KMS-11 (cell line): ENCODE measurements around the gene TBC1D13.

Experiments
- H2AFZ ChIP-seq: fragments of 200-600 bp; sonication (generic); 2 replicates; pipeline ENCODE4 v1.6.1; 2016; ENCODE audit warnings: antibody characterized with exemption, mixed run types, low read depth
- H3K27ac ChIP-seq: fragments of 200-600 bp; sonication (generic); 2 replicates; pipeline ENCODE4 v1.6.1; 2016; ENCODE audit warnings: mild to moderate bottlenecking, mixed run types
- H3K27me3 ChIP-seq: fragments of 200-600 bp; sonication (generic); 2 replicates; pipeline ENCODE4 v1.6.1; 2017; ENCODE audit warnings: mild to moderate bottlenecking, low read depth, mixed run types, moderate library complexity; ENCODE audit not compliant: insufficient read depth
- H3K36me3 ChIP-seq: fragments of 200-600 bp; sonication (generic); 2 replicates; pipeline ENCODE4 v1.6.1; 2017; ENCODE audit warnings: mild to moderate bottlenecking, mixed run types; ENCODE audit not compliant: insufficient read depth
- H3K4me1 ChIP-seq: fragments of 200-600 bp; sonication (generic); 2 replicates; pipeline ENCODE4 v1.6.1; 2016; ENCODE audit warnings: mild to moderate bottlenecking, low read depth, mixed run types; ENCODE audit not compliant: poor library complexity, severe bottlenecking
- H3K4me2 ChIP-seq: fragments of 200-600 bp; sonication (generic); 2 replicates; pipeline ENCODE4 v1.7.0; 2016; ENCODE audit warnings: mild to moderate bottlenecking, mixed run types
- H3K4me3 ChIP-seq: fragments of 200-600 bp; sonication (generic); IDR thresholded peaks from 2 replicates; pipeline ENCODE4 v1.6.1; 2017; ENCODE audit warnings: low read depth, low read length, mixed read lengths; ENCODE audit not compliant: insufficient read depth
- H3K79me2 ChIP-seq: fragments of 200-600 bp; sonication (generic); 2 replicates; pipeline ENCODE4 v1.6.1; 2016; ENCODE audit warnings: low read depth, mixed run types; ENCODE audit not compliant: insufficient read depth
- H3K9ac ChIP-seq: fragments of 200-600 bp; sonication (generic); 2 replicates; pipeline ENCODE4 v1.6.1; 2016; ENCODE audit warnings: mild to moderate bottlenecking, mixed run types
- H4K20me1 ChIP-seq: fragments of 200-600 bp; sonication (generic); 2 replicates; pipeline ENCODE4 v1.6.1; 2016; ENCODE audit warnings: mild to moderate bottlenecking, mixed run types; ENCODE audit not compliant: insufficient read depth
- TF ChIP-seq, protein P1 (sequence below): fragments of 200-600 bp; sonication (generic); conservative IDR thresholded peaks from 2 replicates; pipeline ENCODE4 v1.6.1; 2017; ENCODE audit warnings: low read depth, mild to moderate bottlenecking, antibody characterized with exemption, low read length, moderate library complexity, mixed read lengths

Gene TBC1D13

DNA sequence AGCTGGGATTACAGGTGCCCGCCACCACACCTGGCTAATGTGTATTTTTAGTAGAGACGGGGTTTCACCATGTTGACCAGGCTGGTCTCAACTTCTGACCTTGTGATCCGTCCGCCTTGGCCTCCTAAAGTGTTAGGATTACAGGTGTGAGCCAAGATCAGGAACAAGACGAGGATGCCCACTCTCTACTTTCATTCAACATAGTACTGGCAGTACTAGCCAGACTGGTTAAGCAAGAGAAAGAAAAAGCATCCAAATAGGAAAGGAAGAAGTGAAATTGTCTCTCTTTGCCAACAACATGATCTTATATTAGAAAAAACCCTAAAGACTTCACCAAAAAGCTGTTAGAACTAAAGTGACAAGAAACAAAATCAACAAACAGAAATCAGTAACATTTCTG, 23.8 kb downstream of the TBC1D13 start:
- TF ChIP-seq, protein P1, sequence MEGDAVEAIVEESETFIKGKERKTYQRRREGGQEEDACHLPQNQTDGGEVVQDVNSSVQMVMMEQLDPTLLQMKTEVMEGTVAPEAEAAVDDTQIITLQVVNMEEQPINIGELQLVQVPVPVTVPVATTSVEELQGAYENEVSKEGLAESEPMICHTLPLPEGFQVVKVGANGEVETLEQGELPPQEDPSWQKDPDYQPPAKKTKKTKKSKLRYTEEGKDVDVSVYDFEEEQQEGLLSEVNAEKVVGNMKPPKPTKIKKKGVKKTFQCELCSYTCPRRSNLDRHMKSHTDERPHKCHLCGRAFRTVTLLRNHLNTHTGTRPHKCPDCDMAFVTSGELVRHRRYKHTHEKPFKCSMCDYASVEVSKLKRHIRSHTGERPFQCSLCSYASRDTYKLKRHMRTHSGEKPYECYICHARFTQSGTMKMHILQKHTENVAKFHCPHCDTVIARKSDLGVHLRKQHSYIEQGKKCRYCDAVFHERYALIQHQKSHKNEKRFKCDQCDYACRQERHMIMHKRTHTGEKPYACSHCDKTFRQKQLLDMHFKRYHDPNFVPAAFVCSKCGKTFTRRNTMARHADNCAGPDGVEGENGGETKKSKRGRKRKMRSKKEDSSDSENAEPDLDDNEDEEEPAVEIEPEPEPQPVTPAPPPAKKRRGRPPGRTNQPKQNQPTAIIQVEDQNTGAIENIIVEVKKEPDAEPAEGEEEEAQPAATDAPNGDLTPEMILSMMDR: no peak

DNA sequence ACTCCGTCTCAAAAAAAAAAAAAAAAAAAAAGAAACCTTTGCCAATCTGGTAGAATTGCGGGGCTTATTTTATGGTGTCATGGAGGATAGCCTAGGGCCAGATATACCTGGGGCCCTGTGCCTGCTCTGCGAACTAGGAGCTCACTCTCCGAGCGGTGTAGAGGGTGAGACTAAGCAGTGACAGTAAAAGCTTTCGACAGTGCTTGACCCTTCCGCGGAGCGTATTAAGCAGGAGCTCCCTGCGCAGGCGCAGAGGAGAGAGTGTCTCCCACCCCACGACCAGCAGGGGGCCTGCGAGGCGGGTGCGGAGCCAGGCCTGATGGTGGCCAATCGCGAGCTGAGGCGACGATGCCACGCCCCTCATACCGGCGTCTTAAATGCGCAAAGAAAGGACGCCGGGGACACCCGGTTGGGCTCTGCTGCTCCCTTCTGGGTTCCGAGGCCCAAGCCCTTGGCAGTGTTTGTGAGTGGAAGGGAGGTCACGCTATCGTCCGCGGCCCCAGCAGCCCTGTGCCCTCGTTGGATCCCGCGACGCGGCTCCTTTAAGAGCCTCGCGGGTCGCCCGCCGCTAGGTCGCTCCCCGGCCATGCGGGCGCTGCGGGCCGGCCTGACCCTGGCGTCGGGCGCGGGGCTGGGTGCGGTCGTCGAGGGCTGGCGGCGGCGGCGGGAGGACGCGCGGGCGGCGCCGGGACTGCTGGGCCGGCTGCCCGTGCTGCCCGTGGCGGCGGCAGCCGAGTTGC, 31.2 kb downstream of the TBC1D13 start, which contains the start of gene ENDOG:
TSS of gene ENDOG (plus strand) at position 402 of the 740 bp plus-strand sequence. CDS start at position 587, 185 bp downstream.
- peak within 1 kb of the TSS; percentile 37; the same call in 1 of the 2 replicates for H3K27ac ChIP-seq
- TF ChIP-seq, protein P1: peak; percentile 86

More for the DNA sequence above, 23.8 kb downstream of the TBC1D13 start:
- no peaks in the 10 kb centered on the region for H4K20me1 ChIP-seq
- no peak overlapping the region for H3K9ac ChIP-seq
- no peak overlapping the region for H3K4me2 ChIP-seq
- no peak overlapping the region for H3K4me3 ChIP-seq
- no peaks in the 10 kb centered on the region for H3K27me3 ChIP-seq
- no peaks in the 10 kb centered on the region for H3K36me3 ChIP-seq
- no peak overlapping the region for H3K27ac ChIP-seq
- H3K4me1 ChIP-seq: no peaks in the 10 kb centered on the region
- H3K79me2 ChIP-seq: no peaks in the 10 kb centered on the region
- no peak overlapping the region for H2AFZ ChIP-seq

DNA sequence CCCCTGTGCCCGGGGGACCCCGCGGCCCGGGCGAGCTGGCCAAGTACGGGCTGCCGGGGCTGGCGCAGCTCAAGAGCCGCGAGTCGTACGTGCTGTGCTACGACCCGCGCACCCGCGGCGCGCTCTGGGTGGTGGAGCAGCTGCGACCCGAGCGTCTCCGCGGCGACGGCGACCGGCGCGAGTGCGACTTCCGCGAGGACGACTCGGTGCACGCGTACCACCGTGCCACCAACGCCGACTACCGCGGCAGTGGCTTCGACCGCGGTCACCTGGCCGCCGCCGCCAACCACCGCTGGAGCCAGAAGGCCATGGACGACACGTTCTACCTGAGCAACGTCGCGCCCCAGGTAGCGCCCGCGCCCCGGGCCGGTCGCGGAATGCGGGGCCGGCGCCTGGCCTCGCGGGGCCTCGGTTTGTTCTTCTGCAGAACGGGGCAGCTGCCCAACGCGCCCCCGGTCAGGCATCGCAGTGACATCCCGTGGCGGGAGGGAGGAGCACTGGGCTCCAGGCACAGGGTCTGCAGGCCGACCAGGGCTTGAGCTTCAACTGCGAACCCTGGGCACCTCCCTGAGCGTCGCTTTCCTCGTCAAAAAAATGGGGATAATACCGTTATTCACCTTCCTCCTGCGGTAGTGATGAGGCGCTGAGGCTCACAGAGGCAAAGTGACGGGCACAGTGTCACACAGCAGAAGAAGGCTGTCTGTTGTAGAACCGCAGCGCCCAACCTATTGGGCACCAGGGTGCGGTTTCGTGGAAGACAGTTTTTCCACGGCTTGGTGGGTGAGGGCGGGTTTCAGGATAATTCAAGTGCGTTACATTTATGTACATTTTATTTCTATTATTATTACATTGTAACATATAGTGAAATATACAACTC, 32.0 kb downstream of the TBC1D13 start:
- no peak overlapping the region for H3K27ac ChIP-seq
- peak overlapping the region; percentile 66 for H3K4me2 ChIP-seq
- no peak overlapping the region for H3K4me3 ChIP-seq
- H3K79me2 ChIP-seq: no peaks in the 10 kb centered on the region
- TF ChIP-seq, protein P1: no peak
- no peaks in the 10 kb centered on the region for H4K20me1 ChIP-seq
- no peaks in the 10 kb centered on the region for H3K36me3 ChIP-seq
- H2AFZ ChIP-seq: peak overlapping the region; percentile 77
- H3K9ac ChIP-seq: peak overlapping the region; percentile 55; the same call in 1 of the 2 replicates
- peaks cover 13% of the 10 kb centered on the region for H3K4me1 ChIP-seq
- H3K27me3 ChIP-seq: no peaks in the 10 kb centered on the region

More for the DNA sequence above, 31.2 kb downstream of the TBC1D13 start, which contains the start of gene ENDOG:
- Histone ChIP-seq H3K4me1 (peaks cover 13% of the 10 kb centered on the region), H3K36me3 (no peaks in the 10 kb centered on the region), H4K20me1 (no peaks in the 10 kb centered on the region), H3K27me3 (no peaks in the 10 kb centered on the region), H2AFZ (peak within 1 kb of the TSS; percentile 77), H3K4me2 (peak within 1 kb of the TSS; percentile 66), H3K79me2 (no peaks in the 10 kb centered on the region), H3K4me3 (no peak within 1 kb of the TSS), H3K9ac (peak within 1 kb of the TSS; percentile 55; the same call in 1 of the 2 replicates)

DNA sequence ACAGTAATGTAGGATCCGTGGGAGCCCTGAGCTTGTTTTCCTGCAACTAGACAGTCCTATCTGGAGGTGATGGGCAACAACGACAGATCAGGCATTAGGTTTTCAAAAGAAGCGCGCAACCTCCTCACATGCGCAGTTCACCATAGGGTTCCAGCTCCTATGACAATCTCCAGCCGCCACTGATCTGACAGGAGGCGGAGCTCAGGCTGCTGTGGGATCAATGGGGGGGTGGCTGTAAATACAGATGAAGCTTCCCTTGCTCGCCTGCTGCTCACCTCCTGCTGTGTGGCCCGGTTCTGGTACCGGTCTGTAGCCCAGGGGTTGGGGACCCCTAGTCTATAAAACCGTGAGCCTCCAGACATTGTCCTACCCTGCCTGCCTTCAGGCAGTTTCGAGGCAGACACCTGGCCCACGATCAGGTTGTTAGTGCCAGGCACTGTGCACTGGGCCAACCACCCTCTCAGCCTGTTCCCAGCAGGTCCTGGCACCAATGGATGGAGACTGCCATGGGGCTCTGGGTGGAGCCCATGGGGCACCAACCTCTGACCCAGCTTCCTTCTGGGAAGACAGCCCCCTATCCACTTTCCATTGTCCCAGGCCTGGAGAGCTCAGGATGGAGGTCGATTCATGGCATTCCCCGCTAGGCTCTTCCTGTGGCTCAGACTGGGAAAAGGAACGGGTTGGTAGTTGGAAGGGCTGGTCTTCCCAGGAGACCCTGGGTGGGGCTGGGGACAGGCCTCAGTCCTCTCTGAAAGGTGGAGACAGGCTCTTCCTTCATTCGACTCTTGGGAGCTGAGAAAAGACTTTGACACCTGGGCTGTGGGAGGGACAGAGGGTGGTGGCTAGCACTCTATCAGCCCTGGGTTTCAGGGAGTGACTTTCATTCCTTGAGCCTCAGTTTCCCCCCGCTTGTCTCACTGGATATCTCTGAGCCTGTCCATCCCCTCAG, 32.9 kb downstream of the TBC1D13 start:
- Histone ChIP-seq H3K4me3 (no peak overlapping the region), H4K20me1 (no peaks in the 10 kb centered on the region), H2AFZ (no peak overlapping the region), H3K4me1 (peaks cover 13% of the 10 kb centered on the region), H3K27ac (no peak overlapping the region), H3K79me2 (no peaks in the 10 kb centered on the region), H3K36me3 (no peaks in the 10 kb centered on the region), H3K4me2 (peak overlapping the region; percentile 66; the same call in 1 of the 2 replicates), H3K9ac (no peak overlapping the region), H3K27me3 (no peaks in the 10 kb centered on the region)
- TF ChIP-seq, protein P1: no peak
